UCSD-AML1 (cell line): ENCODE results near the gene HSPG2.
"Not testable (repeated sequence)": the region's sequence is repeated elsewhere in the genome, so short reads cannot be mapped to it uniquely, and the experiment has no call there.

Source experiments
- DNase-seq: peaks from one replicate; lab custom pipeline; 2025; ENCODE audit not compliant: unreplicated experiment; lab: John Stamatoyannopoulos, UW

The HSPG2 gene

DNA sequence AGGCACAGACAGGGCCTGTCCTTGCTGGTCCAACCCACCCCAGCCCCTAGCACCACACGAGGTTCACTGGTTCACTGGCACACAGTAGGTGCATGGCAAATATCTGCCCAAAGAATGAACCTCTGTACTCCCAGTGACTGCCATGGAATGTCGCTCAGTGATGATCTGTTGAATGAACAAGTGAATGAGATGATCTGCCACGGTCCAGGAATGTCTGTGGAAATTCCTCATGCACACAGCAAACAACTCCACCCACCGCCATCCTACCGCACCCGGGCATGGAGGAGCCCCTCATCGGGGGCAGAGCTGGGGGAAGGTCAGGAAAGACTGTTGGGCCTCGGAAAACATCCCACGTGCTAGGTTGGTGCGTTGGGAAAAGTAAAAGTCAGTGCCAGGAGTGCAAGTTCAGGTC, 1.7 kb downstream of the HSPG2 start:
- no peak for DNase-seq

DNA sequence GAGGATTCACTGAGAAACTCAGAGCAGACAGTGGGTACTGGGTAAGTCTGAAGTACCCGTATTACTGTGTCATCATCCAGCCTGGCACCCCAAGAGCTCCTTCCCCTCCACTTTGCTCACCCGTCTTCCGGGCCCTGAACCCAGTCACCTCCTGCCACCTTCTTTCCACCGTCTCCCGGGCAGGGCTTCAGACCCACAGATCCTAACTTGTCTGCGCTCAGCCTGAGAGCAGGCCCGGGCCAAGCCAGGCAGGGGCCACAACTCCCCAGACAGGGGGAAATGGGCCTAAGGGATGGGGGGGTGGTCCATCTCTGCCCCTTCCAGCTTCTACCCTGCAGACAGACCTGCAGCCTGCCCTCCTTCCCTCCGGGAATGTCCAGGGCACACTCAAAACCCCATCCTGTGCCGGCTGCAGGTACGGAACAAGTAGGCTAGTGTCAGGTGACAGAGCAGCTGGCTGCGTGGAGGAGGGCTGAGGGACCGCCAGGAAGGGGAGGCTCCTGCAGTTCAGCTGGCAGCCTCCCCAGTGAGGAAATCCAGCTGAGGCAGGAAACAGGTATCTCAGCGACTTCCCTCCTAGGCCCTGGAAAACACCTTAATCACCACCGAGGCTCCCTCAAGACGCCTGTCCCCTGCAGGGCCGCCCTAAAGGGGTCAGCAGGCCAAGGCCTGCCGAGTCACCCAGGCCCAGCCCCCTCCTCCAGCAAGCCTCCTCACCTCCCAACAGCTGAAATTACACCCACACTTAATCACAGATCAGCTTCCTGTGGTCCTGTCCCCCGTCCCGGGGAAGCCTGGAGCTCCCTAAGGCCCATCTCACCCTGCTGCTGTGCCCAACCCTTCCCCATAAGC, 3.5 kb downstream of the HSPG2 start:
- DNase-seq = peak; percentile 71

DNA sequence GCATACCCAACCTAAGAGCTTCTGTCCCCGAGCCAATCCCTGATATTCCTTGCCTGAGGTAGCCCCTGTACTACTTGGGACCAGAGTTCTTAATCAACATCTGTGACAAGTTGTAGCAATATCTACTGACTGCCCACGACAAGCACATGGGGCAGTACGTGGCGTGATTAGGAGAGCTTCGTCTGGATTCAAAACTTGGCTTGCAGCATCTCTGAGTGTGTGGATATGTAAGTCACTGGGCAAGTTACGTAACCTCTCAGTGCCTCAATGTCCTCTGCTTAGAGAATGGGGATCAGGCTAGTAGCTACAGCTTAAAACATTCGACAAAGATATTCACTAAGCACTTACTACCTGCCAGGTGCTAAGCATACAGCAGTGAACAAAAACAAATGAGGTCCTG, 5.0 kb downstream of the HSPG2 start:
- no peak for DNase-seq

DNA sequence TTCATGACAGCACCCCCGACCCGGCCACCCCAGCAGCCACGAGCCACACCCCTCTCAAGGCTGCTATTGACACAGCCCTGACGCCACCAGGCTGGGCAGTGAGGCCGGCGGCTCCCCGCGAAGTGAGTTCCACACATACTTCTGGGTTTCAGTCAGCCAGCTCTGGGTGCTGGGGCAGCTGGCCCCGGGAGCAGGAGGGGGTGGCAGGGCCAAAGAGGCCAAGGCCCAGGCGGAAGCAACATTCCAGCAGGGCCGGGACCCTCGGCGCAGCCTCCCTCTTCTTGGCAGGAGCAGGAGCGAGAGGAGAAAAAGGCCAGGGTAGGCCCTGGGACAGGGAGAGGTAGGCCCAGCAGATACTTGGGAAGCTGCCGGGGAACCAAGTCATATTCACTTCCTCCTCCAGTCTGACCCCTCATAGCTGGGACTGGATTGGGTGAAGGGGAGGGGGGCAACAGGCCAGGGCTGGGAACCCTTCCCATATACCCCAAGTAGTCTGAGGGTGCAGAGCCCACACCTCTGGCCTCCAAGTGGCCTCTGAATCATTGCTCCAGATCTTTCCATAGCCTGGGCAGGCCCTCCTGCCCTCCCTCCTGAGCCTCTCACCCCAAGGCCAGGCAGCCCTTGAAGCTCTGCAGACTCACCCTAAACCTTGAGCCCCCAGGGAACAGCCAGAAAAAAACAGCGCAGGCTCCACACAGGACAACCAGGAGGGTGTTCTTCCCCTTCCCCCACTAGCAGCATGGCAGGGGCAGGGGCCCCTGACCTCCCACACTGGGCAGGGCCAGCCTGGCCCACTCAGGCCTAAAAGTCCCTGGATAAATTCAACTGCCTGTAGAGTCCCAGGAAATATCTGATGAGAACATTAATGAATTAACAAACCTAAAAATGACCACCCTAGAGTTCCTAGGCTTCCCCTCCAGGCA, 5.7 kb downstream of the HSPG2 start:
- DNase-seq = no peak

DNA sequence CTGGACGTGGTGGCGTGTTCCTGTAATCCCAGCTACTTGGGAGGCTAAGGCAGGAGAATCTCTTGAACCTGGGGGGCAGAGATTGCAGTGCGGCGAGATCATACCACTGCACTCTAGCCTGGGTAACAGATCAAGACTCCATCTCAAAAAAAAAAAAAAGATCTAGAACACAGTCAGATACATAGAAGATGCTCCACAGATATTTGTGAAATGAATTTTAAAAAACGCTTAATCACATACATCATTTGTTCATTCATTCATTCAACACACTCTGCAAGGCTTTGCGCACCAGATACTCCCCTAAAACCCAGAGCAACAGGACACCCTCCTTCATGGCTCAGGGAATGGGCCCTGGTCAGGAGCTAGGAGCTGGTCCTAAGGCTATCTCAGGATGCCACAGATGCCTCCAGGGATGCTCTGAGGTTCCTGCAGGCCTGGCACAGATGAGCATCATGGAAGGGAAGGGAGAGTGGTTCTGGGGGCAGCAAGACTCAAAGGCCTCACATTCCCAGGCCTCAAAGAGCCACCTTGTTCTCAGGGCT, 6.4 kb downstream of the HSPG2 start:
- DNase-seq = no peak

DNA sequence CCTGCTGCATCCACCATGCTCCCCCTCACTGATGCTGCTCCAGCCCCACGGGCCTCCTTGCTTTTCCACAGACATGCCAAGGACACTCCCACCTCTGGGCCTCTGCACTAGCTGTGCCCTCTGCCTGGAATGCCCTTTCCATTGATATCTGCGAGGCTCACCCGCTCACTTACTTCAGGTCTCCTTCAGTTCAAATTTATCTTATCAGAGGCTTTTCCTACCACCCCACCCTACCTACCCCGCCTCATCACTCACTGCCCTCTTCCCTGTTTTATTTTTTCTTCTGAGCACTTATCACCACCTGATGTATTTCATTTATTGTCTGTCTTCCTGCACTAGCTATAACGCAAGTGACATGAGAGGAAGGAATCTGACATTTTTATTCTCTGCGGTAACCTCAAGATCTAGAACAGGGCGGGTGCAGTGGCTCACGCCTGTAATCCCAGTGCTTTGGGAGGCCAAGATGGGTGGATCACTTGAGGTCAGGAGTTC, 7.0 kb downstream of the HSPG2 start:
- no peak for DNase-seq

DNA sequence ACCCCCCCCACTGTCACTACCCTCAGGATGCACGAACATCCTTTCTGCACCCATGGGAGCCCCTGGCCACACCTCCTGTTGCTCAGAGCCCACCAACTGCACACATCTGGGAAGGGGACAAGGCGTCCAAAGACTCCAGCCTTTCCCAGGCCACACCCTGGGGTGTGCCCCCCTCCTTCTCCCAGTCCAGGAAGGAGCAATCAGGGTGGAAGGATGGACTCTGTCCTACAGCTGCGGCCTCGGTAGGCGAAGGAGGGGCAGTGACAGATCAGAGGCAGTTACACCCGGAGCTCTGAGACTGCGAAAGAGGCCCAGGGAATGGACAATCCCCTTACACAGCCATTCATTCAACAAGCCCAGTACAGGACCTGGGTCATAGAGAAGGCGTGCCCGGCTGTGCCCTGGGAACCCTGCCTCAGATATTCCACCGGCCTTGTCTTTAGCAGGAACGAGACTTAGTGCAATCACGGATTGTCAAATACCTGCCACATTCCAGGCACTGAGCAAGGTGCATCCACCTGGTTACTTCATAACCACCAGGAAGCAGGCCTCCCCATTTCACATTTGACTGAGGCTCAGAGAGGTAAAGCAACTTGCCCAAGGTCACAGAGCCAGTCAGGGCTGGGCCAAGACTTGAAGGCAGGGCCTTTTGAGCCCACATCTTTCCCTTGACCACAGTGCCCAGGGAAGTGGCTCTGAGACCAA, 9.4 kb downstream of the HSPG2 start:
- no peak for DNase-seq

DNA sequence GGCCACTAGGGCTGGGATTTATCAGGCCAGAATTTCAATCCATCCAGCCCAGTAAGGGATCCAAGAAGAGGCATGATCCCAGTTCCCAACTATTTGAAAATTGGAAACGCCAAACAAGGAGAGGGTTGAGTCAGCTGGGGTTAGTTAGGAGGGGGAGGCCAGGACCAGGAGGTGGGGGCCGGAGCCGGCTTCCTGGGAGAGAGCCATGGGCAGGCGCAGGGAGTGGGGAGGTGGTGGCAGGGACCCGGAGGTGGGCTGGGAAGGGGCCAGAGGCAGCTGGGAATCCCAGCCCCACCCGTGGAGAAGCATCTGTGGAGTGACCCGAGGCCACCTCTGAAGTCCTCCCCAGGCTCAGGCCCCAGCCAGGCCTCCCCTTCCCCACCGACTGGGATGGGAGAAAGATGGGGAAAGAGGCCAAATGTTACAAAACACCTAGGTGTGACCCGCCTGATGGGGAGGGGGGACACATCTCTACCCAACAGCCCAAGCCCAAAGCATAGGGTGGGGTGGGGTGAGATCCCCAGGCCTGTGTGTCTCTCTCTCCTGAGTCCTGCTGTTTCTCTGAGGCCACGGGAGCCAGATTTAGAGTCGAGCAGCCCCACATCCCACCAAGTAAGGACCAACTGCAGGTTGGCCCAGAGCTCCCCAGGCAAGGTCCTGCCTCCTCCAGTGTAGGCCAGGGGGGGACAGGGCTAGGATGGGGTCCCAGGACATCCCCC, 10.1 kb downstream of the HSPG2 start:
- DNase-seq = no peak

DNA sequence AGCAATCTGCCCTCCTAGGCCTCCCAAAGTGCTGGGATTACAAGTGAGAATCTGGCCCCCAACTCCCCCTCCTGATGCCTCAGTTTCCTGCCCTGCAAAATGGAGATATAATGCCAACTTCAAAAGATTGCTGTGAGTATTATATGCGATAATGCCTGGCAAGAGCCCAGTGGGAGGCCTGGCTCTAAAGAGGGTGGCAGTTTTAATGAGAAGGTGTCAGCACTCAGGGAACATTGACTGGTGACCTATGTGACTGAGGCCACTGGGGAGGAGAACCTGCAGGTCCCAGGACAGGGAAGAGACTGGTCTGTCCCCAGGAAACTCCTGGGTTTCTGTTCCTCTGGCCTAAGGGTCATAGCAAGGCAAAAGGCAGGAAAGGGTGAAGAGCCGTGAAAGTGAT, 11.0 kb downstream of the HSPG2 start:
- DNase-seq = no peak

DNA sequence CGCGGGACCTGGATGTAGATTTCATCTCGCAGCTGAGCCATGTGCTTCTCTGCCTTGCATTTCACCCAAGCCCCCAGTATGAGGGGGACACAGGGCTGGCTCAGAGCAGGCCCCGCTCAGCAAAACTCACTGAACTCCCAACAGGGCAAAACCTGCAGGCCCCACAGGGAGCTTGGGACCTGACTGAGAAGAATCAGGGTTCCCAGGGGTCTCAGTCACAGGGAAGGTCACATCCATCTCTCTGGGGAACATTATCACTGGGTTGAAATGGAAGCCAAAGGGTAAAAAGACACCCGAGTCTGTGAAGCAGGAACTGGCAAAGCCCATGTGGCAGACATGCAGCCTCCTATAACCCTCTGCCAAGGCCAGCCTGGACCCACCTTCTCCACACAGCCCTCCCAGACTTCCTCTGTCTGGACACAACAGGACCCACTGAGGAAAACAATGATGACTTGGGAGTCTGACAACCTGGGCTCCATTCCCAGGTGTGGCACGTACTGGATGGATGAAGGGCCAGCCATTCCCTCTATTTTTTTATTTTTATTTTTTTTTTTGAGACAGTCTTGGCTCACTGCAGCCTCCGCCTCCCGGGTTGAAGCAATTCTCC, 11.7 kb downstream of the HSPG2 start:
- no peak for DNase-seq

DNA sequence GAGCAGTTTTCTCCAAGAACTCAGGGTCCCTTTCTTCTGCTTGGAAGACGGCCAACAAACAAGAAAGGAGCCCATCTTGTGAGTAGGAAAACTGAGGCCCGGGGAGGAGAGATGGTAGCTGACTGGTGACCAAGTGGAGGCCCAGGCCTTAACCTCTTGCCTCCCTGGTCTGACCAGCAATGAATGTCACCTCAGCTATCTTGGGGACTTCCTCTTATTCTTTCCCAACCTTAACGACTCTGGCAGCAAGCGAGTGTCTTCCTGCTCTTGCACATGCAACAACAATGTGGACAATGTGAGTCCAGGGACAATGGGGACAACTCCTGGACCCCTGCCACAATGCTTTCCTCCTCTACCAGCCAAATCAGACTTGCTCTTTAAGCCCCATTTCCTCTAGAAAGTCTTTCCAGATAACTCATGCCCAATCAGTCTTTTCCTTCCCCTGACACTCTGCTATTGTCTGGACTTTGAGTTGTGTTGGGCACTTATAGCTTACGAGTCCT, 12.6 kb downstream of the HSPG2 start:
- DNase-seq = no peak

DNA sequence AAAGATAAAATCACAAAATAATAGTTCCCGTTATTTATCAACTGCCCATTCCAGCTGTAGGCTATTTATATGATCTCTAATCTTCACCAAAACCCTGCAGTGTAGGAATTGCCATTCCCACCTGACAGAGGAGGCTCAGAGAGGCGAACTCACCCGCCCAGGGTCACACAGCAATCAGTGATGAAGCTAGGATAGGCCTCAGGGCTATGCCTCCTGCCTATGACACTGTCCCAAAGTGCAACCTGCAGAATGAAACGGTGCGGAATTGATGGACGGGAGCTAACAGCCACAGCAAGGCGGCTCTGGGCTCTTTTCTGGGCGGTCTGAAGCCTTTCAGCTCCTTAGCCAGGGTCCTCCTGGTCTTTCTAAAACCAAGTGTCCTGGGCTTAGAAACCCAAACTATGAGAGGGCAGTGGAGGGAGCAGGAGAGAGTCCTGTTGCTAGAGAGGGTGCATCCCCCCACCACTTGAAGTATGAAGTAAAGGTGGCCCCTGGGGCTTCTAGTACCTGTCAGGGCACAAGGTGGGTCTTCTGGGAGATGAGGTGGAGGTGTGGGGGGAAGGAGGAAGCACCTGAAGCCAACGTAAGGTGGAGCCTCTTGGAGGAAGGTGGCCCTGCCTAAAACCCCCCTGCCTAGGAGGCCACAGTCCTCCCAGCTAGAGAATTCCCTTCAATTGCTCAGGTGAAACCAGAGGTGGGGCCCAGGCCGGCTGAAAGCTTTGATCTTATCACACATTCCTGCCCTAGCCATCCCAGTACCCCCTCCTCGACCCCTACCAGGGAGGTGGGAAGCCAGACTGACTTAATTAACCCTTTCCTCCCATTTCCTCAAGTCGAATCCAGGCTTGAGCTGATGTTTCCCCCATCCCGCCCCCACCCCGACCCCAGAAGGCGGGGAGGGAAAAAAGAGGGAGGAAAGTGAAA, 14.8 kb downstream of the HSPG2 start:
- DNase-seq = no peak

DNA sequence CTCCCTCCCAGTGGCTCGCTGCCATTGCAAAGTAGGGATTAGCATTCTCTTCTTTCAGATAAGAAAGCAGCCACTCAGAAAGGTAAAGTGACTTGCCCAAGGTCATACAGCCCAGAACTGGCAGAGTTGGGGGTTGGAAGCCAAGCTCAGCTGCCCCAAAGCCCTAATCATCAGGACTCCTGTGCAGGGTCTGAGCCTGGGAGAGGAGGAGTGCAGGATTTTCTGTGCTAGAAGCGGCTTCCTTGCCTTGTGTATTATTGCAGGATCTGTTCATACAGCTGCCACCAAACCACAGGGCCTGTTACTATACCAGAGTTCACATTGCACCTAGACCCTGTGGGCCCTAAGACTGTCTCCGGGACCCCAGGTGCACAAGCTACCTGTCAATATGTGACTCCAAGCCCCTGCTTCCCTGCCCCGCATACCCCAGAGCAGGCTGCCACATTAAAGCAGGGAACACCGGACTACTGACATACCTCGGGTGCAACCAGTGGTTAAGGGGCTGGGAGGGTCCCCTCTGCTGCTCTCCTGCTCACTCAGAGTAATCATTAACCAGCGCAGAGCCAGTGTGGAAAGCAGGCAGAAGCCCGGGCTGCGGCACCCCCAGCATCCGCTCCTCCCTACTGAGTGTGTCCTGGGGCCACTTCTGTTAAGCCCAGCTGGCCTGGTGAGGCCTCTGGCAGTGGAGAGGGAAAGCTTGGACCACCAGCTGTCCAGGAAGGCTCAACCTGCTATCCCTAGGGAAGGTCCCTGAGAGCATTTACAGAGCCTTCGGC, 15.8 kb downstream of the HSPG2 start:
- no peak for DNase-seq

DNA sequence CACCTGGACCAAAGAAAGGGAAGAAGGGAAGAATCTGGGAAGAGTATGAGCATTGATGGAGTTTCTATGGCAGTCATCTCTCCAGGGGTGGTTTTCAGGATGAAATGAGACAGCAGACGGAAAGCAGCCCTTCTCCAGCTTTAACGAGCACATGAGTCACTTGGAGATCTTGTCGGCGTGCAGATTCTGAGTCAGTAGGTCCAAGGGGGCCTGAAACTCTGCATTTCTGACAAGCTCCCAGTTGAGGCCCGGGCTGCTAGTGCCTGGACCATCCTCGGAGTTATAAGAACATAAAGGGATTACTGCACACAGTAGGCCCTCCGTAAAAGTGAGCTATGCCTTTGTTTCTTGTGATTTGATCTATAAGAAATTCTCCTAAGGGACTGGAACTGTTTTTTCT, 17.6 kb downstream of the HSPG2 start:
- DNase-seq = no peak

DNA sequence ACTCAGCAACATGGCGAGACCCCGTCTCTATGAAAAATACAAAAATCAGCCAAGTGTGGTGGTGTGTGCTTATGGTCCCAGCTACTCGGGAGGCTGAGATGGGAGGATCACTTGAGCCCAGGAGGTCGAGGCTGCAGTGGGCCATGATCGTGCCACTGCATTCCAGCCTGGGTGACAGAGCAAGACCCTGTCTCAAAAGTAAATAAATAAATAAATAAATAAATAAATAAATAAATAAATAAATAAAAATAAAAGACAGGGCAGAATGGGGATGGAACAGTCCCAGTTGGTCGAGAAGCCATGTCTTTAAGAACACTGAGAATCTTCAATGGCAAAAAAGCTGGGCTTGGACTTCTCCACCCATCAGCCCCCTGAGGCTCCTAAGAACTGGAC, 19.9 kb downstream of the HSPG2 start:
- DNase-seq = not testable (repeated sequence)

DNA sequence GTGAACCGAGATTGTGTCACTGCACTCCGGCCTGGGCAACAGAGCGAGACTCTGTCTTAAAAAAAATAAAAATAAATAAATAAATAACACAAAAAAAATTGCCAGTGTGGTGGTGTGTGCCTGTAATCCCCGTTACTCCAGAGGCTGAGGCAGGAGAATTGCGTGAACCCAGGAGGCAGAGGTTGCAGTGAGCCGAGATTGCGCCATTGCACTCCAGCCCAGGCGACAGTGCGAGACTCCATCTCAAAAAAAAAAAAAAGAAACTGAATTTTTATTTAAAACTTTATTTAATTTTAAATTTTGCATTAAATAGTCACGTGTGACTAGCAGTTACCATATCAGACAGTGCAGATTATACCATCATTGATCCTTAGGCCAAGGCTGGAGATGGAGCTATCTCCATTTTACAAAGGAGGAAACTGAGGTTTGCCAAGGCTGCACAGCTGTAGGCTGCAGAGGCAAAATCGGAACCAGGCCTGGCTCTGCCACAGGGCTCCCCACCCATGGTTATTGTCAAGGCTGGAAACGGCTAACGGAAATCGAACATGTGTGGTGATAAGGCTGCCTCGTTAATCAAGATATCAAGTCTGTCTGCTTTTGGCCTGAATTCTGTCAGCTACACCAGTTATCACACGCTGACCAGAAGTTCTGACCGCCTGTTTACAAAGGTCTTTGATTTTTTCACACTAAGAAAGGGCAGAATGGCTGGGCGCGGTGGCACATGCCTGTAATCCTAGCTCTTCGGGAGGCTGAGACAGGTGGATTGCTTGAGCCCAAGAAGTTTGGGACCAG, 20.5 kb downstream of the HSPG2 start:
- no peak for DNase-seq
